Tongue (tissue), 2 donors: ENCODE data around the gene ITPRID2. TPM values are rescaled to one million over a fixed set of nuclear protein-coding genes. Genes with fewer than 3 reads are reported as not detected.
"Not testable (repeated sequence)": the region's sequence is repeated elsewhere in the genome, so short reads cannot be mapped to it uniquely, and the experiment has no call there.

ENCODE experiments used
- DNase-seq: peaks from one replicate; pipeline ENCODE4 v3.0.0-alpha.2; 2015
- total RNA-seq: library from RNA; depleted of rRNA; stranded (reverse); fragments of >200 nt; gene quantifications from one replicate; pipeline ENCODE4 v1.2.3, GENCODE V29; 2014

ITPRID2 gene
- total RNA-seq, 1 donor from 2014 or later, result 138 TPM

DNA sequence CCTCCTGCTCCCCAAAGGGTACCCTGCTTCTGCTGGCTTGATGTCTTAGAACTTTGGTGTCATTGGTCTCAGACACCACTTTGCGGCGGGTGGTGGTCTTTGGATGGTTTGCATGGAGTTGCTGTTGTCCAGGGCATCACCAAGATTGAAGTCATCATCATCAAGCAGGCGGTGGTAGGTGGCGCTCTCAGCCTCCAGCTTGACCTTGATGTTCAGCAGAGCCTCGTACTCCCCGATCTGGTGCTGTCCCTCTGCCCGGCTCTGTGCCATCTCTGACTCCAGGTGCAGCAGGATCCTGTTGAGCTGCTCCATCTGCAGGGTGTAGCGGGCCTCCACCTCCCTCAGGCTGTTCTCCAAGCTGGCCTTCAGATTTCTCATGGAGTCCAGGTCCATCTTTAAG, 69.6 kb downstream of the ITPRID2 start:
- not testable (repeated sequence) for DNase-seq

DNA sequence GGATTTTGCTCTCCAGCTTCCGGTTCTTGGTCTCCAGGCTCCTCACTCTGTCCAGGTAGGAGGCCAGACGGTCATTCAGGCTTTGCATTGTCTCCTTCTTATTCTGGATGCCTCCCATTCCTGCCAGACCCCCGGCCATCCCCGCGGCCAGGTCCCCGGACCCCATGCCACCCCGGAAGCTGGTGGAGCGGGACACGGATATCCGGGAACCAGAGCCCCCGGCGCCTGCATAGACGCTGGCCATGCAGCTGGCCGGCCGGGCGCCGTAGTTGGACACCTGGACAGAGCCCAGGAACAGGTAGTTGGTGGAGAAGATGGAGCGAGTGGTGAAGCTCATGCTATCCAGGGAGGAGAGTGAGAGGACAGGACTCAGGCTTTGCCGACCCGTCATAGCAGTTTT, 70.6 kb downstream of the ITPRID2 start:
- no peak for DNase-seq

DNA sequence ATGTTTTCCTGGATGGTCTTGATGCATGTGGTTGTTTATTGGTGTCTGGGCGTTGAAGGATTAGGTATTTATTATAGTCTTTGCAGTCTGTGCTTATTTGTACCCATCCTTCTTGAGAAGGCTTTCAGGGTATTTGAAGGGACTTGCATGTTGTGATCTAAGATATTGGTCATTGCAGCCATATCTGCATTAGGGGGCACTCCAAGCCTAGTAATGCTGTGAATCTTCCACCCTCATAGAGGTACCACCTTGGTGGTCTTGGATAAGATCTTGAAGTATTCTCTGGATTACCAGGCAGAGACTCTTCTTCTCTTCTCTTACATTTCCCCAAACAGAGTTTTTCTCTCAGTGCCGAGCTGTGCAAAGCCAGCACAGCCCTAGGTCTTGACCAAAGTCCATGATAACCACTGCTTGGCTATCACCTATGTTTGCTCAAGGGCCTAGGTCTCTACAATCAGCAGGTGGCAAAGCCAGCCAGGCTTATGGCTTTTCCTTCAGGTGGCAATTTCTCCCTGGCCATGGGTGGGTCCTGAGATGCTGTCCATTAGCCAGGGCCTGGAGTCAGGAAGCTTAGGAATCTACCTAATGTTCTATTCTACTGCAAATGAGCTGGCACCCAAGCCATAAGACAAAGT, 78.7 kb downstream of the ITPRID2 start:
- DNase-seq, result no peak

DNA sequence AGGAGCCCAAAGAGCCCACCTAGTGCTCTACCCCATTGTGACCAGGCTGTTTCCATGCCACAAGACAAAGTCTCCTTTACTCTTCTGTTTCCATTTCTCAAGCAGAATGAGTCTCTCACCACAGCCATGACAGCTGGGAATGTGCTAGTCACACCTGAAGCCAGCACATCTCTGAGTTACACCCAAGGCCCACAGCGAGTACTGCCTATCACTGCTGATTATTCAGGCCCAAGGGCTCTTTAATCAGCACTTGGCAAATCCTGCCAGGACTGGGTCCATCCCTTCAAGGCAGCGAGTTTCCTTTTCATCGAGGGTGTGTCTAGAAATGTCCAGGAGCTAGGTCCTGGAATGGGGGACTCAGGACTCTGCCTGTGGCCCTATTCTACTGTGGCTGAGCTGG, 79.5 kb downstream of the ITPRID2 start:
- no peak for DNase-seq

DNA sequence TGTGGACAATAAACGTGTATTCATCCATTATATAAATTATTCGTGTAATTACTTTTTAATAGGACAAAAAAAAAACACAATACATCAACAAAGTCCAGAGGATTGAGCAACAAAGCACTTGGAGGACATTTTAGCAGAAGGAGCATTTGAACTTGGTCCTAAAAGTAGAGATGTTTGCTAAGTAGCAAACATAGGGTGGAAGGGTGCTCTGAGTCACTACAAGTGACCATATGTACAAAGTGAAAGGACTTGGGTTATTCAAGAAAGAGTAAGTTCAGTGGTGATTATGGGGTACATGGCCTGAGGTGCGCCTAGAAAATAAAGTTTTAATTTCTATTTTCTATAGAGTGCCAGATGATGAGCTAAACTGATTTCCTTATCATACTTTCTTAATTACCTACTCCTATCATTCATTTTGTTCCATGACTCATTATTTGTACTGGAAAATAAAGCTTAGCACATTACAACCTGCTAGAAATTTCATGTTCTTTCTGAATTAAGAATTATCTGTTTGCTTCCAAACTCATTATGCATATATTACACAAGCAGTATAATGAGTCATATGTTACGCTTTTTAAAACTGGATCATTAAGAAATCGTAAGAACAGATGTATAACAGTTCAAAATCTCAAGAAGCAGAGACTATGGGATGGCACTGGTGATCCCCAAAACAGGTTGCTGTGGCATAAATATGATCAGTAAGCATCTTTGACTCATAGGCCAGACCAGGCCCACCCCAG, 81.1 kb downstream of the ITPRID2 start:
- no peak for DNase-seq

DNA sequence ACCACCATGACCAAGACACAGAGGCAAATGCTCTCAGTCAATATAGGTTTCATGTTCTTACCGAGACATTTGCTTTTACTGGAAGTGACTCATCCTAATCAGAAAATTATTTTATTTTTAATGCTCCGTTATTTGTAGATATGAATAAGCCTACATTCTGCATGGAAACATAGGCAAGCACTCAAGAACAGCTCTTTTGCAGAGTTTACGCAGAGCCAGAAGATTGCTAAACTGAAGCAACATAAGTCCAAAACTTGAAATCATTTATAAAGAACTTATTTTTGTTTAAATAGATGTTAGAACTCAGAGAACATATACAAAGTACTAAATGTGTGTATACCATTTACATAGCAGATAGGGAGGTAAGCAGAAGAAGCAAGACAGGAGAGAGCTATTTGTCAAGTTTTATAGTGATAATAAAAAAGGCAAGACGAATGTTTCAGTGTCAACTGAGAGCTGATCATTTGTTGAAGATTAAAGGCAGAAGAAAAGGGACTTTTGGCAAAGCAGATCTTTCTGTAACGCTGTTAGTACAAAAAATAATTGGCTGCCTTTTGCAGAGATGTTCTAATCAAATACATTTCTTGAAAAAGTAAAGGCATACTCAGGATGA, 81.7 kb downstream of the ITPRID2 start:
- no peak for DNase-seq

DNA sequence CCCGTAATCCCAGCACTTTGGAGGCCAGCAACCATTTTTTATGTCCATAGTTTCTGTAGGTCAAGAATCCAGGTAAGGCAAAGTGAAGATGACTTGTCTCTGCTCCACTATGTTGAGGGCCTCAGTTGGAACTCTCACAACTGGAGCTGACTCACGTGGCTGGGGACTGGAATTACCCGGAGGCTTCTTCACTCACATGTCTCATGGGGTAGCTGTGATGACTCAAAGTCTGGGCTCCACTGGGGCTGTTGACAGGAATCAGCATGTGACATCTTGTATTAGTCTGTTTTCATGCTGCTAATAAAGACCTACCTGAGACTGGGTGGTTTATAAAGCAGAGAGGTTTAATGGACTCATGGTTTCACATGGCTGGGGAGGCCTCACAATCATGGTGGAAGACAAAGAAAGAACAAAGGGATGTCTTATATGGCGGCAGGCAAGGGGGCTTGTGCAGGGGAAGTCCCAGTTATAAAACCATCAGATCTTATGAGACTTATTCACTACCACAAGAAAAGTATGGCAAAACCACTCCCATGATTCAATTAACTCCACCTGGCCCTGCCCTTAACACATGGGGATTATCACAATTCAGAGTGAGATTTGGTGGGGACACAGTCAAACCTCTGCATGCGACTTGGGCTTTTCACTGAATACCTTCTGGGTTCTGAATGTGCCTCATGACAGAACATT, 86.3 kb downstream of the ITPRID2 start:
- DNase-seq, result no peak

DNA sequence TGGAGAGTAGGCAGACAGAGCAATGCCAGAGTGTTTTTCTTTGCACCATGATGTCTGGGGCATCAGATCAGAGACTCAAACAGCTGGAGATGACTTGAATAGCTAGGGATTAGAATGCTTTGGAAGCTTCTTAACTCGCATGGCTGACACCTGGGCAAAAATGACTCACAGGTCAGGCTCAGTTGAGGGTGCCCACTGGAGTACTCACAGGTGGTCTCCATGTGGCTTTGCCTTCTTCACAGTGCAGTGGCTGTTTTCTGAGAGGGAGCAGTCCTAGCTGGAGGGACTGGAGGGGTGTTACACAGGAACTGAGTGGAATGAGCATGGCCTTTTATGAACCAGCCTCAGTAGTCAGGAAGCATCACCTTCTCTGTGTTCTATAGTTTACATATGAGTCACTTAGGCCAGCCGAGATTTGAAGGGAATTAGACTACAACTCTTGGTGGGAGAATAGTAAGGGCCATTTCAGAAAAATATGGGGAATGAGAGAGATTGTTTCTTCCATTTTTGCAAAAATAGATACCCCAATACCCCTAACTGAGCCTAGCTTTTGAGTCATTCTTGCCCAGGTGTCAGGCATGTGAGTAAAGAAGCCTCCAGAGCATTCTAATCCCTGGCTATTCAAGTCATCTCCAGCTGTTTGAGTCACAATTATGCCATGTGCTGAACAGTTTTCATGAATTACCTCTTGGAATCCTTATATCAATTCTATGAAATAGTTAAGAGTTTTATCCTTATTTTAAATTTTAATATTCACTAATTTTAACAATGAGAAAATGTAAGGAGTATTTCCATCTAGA, 87.0 kb downstream of the ITPRID2 start:
- no peak for DNase-seq

Other genes with a start within 250 kb of the ITPRID2 start
- not detected for gene CERKL, start 234.6 kb upstream of the ITPRID2 start, total RNA-seq
- gene NEUROD1, start 211.2 kb upstream of the ITPRID2 start, total RNA-seq, result not detected
- 2.5 TPM for gene PPP1R1C, start 94.1 kb downstream of the ITPRID2 start, total RNA-seq